GM21367 (cell line): Measurements from ENCODE around the gene IL1RN.

ENCODE experiments used
- ATAC-seq: cut with Tn5 transposase; IDR thresholded peaks from one replicate; pipeline ENCODE4 v1.9.1; 2021; ENCODE audit not compliant: unreplicated experiment

IL1RN gene

GRCh38 chr2:113156278-113157117 lies 29.1 kb downstream of the IL1RN start:
- ATAC-seq: no peak

- ATAC-seq: no peak
Observed at GRCh38 chr2:113157118-113157896, 29.9 kb downstream of the IL1RN start.

- ATAC-seq: no peak
Observed at GRCh38 chr2:113157897-113158753, 30.7 kb downstream of the IL1RN start.

- ATAC-seq: no peak
Observed at GRCh38 chr2:113158884-113159553, 31.6 kb downstream of the IL1RN start.

- no peak for ATAC-seq
Observed at GRCh38 chr2:113160248-113160647, 32.9 kb downstream of the IL1RN start.

GRCh38 chr2:113160962-113161361 lies 33.6 kb downstream of the IL1RN start:
- no peak for ATAC-seq

- no peak for ATAC-seq
Observed at GRCh38 chr2:113162173-113162572, 34.8 kb downstream of the IL1RN start.

GRCh38 chr2:113162869-113163268 lies 35.5 kb downstream of the IL1RN start:
- no peak for ATAC-seq

- ATAC-seq: no peak
Observed at GRCh38 chr2:113164215-113164929, 37.0 kb downstream of the IL1RN start.

GRCh38 chr2:113164930-113165585 lies 37.7 kb downstream of the IL1RN start:
- no peak for ATAC-seq

- ATAC-seq: no peak
Observed at GRCh38 chr2:113166187-113166645, 38.8 kb downstream of the IL1RN start.

GRCh38 chr2:113167115-113167932 lies 39.9 kb downstream of the IL1RN start:
- no peak for ATAC-seq

GRCh38 chr2:113167962-113168340 lies 40.6 kb downstream of the IL1RN start:
- ATAC-seq: no peak

- ATAC-seq: no peak
Observed at GRCh38 chr2:113169002-113169530, 41.7 kb downstream of the IL1RN start.

GRCh38 chr2:113169586-113169985 lies 42.2 kb downstream of the IL1RN start:
- no peak for ATAC-seq

GRCh38 chr2:113171334-113172075 lies 44.1 kb downstream of the IL1RN start:
- no peak for ATAC-seq

- no peak for ATAC-seq
Observed at GRCh38 chr2:113172721-113173541, 45.5 kb downstream of the IL1RN start.
